ENCODE data around the gene DDX17.

DNA sequence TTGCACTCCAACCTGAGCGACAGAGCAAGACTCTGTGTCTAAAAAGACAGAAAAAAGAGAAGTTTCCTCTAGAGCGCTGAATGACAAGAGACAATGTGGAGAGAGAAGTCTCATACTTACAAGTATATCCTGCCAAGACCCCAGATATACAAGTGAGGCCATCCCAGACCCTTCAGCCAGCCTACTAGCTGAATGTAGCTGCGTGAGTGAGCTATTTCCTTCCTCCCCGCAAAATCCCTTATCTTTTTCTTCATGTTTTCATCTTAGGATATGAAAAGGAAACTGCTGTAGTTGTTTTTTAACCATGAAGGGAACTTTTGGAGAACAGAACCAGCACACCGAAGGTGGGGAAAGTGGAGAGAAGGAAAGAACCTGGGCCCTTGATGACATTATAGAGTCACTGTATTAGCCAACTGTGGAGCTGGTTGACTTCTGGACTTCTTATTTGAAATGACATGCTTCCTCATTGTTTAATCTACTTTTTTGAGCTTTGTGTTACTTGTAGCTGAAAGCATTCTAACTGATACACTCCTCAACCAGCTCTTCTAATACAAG, 4.4 kb upstream of the DDX17 start:
- TF ChIP-seq POLR2A (IDR thresholded peaks at IDR 0.05; ENCODE audit: low read length): no peak
- TF ChIP-seq GATA1 (IDR thresholded peaks at IDR 0.05; ENCODE audit: low read depth, low read length): no peak
